SHP77 treated with DMSO at 0.1 percent for 48 hours (cell line): ENCODE results near the gene TCF4.

Source experiments
- DNase-seq: peaks from one replicate; lab custom pipeline; 2025; lab: John Stamatoyannopoulos, UW

Gene TCF4

DNA sequence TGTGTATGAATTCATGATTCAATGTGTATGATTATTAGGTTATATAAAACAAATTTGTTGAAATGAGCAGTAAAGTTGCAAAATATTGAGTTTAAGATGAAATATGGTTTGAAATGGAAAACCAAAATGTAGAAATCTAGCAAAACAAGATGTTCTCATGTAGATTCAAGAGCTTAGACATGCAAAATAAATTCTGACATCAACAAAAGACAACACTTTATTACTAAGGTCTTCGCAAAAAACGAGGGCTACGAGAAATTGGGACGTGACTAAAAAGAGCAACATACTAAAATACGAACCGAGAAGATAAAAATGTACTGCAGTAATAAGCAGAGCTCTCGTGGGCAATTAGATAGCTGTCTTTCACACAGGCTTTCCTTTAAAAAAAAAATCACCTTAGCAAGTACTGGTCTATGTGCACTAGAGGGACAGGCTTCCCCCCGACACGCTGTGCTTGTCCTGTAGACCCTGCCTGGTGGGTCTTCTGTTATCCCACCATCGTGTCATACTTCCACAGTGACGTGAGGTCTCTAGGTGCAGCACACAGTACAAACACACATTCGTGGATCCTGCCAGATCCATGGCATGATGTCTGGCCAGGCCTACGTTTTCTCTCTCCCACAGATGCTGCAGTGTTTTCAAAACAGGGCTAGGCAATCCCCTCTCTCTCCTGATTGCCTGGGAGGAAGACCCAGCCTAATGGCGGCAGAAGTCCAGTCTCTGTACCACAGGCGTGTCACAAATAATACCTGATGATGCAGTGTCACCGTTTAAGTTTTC lies 240.8 kb downstream of the TCF4 start:
- no peak for DNase-seq

DNA sequence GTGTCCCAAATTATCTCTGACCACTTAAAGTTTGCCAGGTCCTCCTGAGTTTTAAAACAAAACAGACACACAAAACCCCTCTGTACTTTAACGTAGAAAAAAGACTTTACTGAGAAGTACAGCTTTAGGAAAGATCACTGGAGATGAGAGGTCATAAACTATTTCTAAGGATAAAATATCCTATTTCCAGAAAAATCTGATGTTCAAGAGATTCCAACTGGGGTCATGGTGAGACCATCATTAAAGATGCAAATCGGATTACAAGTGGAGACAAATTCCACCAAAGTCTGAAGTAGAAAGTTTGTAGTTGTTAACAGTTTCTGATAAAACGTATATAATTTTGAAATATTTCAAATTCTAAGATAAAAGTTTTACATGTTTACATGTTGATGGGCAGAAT lies 241.6 kb downstream of the TCF4 start:
- no peak for DNase-seq

GRCh38 chr18:55345103-55345950 lies 242.7 kb downstream of the TCF4 start:
- DNase-seq = no peak

DNA sequence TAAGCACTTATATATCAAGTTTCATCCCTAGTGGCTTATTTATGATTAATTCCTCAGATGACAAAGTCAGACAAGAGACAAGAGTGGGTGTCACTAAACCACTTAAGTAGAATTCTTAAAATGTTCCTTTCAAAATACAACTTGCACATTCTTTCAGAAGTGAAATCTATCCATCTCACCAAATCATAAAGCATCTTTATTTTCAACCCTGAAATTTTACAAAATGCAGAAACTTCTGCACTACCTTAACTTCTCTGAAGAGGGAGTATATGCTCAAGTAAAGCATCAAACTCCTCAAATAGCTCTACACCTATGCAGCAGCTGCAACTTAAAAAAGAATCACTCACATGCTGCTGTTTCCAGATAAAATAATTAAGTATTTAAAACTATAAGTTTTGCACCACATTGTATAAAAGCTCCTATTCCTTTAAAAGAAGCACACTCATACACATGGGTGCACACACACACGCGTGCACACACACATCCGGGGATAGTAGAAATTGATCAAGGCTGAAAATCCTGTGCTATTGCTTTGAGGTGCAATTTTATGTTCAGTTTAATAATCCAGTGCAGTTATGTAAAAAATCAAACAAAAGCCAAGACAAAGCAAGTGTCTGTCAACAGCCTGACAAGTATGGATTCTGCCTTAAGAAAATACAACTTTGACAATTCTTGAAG lies 244.5 kb downstream of the TCF4 start:
- DNase-seq = no peak

DNA sequence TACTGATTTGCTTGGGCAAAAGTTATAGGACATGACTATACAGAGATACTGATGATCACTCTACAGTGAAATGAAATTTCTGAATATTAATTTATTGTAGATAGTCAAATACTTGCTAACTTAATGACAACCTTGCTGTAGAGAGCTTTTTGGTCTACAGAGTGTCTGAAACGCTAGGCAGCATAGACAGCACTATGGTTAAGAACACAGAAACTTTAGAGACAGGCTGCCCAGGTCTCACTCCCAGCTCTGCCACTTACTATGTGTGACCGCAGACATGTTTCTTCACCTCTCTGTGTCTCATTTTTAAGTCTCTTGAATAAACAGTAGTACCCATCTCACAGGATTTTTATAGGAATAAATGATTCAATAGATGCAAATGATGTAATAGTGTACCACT lies 247.0 kb downstream of the TCF4 start:
- DNase-seq = no peak

DNA sequence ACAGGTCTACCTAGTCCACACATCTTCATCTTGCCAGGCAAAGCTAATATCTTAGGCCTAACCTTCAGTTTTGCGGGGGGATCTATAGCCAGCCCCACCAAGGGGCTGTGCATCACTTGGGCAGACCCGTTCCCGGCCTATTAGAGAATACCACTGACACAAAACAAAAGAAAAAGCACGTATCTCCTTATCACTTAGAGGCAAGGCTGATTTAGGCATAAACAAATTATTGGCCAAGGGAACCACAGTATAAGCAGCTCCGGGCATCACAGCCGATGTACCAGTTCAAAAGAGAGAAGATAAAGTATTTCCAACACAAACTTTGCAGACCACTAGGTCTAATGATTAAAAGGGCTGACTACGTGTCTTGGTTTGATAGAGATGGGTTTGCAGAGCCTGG lies 248.0 kb downstream of the TCF4 start:
- no peak for DNase-seq

GRCh38 chr18:55338978-55339650 lies 248.9 kb downstream of the TCF4 start:
- DNase-seq = no peak

DNA sequence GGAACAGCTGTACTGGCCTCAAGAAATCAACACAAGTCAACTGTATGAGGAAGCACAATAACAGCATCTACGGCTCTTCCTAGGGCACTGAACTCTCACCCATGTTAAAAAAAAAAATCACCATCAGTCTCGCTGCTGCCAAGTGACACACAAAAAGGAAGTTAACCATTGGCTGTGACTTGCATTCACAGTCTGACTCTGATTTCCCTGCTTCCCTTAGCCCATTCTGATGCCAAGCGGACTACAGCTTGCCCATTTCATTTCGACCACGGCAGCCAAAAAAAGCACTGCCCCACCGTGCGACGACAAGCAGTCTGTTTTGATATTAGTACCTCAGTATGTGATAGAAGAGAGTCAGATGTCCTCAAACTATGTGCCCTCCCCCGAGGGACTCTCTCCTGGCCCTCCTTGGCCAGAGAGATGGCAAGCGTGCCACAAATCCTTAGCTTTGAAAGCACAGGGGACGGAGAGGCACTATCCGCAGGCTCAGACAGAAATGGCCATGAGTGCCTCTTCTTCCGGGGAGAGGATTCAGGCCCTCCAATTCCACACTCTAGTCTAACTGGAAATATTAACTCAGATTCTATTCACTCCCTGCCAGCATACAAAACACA lies 250.0 kb downstream of the TCF4 start:
- no peak for DNase-seq

GRCh38 chr18:55337138-55337537 lies 250.9 kb downstream of the TCF4 start:
- DNase-seq = no peak

DNA sequence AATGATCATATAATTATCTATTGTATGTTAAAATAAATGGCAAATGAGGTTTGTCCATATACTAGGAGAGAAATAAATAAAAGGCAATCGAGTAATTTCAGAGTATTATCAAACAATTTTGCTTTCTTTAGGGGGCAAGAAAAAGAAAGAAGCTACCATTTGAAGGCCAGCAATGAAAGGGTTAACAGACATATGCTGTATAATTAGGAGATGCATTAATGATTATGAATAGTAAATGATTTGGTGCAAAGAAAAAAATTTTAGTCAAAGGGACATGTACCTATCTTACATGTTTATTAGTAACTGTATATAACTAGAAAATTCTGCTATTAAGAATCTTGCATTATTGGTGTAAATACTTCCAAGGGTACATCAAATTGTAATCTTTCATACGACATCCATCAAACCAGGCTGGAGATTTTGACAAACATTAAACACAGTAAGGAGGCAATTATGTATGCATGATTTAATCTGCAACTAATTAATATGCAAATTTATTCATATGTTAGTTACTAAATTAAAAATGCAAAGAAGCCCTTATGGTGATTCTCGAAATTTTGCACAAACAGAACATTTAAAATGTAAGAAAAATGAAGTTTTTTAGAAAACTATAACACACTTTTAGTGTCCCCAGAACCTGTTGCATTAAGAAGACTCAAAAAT lies 251.4 kb downstream of the TCF4 start:
- no peak for DNase-seq

DNA sequence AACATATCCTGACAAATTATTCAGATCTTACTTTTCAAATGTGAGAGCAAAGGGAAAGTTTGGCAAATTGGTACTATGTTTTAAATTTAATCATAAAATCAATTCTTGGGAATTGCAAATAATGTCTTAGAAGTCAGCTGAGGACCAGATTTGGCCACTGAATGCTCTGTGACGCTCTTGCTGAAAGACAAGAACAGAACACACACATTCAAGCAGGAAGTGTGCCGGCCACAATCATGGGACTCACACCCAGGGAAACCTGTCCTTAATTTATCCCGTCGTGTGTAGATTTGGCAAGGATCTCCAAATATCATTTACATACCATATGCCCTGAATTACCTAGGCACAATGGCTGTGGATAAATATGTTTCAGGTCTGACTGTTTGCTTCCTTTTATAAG lies 253.1 kb downstream of the TCF4 start:
- DNase-seq = no peak

- DNase-seq = no peak
These were observed 256.7 kb downstream of the TCF4 start for GRCh38 chr18:55331301-55331700.

GRCh38 chr18:55328301-55328700 lies 259.7 kb downstream of the TCF4 start:
- no peak for DNase-seq

- DNase-seq = no peak
These were observed 260.5 kb downstream of the TCF4 start for GRCh38 chr18:55327454-55327853.

DNA sequence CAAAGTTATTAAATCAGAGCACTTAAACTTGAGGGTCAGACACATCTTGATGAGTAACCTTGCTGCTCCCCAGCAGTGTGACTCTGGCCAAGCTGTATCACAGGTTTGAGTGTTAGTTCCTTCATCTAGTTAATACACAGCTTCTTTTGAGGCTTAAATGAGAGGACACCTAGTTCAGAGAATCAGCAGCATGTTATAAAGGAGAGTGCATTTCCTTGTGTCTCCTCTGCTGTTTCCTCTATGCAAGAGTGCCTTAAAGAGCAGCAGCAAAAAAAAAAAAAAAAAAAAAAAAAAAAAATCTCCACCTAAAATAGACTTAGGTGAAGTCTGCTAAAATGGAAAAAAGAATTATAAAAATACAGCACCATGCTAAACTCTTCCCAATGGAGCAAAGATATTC lies 261.9 kb downstream of the TCF4 start:
- no peak for DNase-seq

DNA sequence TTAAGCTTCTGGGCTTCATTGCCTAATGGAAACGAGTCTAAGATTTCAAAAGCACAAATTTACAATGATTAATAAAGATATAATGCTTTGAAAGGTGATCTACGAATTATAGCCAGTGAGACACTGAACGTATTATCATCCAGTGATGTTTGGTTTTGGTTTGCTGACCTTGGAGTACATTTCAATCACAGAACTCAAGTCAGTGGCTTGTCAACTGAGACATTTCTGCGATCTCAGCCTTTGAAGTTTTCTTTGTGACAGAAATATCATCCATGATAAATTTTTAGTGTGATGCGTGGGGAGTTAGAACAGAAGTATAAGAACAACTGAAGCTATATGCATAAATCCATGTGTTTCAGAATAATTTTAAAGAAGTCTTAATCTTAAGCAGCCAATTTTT lies 263.8 kb downstream of the TCF4 start:
- DNase-seq = no peak

DNA sequence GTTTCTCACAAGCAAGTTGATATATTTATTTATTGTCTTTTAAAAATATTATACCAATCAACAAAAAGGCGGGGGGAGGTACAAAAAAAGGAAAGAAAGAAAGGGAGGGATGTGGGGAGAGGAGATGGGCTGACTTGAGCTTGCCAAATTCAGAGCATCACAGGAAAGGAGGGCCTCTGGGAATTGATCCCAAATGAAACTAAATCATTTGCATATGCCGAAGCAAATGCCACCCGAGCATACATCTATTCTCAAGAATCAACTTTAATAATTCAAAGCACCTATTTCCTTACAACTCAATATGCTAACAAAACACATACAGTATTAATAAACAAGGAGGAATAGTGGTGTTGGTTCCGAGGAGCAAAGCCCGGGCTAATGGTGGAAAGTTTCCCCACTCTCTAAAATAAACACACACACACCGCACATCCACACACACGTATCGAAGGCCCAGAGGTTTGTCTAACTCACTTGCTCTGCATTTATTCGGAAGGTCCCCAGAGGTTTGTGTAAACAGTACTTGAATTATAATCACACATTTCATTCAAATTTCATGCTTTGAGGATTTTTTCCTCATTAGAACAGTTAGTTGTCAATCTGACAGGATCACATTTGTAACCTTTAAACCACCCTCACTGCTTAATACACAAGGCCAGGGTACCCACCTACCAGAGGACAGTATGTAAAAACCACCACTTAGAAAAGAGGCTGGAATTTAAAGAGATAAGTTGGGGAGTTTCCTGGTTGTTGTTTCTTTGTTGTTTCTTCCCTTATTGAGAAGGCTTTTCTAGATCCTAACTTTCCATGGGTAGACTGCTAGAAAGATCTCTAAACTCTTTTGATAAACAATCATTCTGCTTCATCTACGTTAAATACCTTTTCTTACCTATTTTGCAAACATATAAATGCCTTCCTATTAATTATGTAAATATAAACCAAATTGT lies 264.7 kb downstream of the TCF4 start:
- DNase-seq = no peak

DNA sequence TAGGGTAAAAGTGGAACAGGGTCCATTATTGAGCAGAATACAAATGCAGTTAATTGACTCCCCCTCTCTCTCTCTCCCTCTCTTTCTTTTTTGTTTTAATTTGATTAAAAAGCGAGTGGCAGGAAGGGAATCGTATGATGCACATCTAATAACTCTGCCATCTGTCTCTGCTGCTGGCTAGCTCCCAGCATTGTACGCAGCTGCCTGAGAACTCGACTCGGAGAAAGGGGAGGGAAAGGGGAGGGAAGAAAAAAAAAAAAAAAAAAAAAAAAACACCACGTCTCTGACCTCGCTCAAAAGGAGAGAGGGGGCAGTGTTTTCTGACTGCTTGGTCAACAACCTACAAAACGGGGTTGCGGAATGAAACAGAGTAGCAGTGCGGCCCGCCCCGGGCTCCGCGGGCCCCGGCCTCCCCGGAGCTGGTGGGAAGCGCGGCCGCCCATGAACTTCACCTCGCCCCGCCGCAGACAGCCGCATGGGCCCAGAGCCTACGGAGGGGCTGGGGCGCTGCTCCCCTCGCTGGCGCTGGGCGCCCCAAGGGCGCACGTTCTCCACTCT lies 265.7 kb downstream of the TCF4 start:
- DNase-seq = peak; percentile 63

GRCh38 chr18:55321265-55322177 lies 266.5 kb downstream of the TCF4 start:
- peak; percentile 52 for DNase-seq
